BLaER1 treated with 17β-estradiol and CSF1 and Interleukin-3, amounts not matched to agents 10 nM and 100 nM (cell line): ENCODE measurements around the gene PTGR3.
A peak's percentile ranks its signal among the peaks of the same experiment; 100 is the strongest.

Experiments
- H3K27ac ChIP-seq, 11 experiments: shearing (Covaris generic); formaldehyde crosslinking; 2 replicates each; pipeline ENCODE4 v1.8.1; 2022
- H3K27me3 ChIP-seq, 11 experiments: shearing (Covaris generic); formaldehyde crosslinking; 2 replicates each; pipeline ENCODE4 v1.8.1; 2022
- H3K36me3 ChIP-seq, 11 experiments: shearing (Covaris generic); formaldehyde crosslinking; 2 replicates each; pipeline ENCODE4 v1.8.1; 2022
- H3K4me1 ChIP-seq, 10 experiments: shearing (Covaris generic); formaldehyde crosslinking; 2 replicates each; pipeline ENCODE4 v1.8.1; 2022
- H3K4me2 ChIP-seq, 11 experiments: shearing (Covaris generic); formaldehyde crosslinking; 2 replicates each; pipeline ENCODE4 v1.8.1; 2022
- H3K4me3 ChIP-seq, 10 experiments: shearing (Covaris generic); formaldehyde crosslinking; 2 replicates each; pipeline ENCODE4 v1.8.1; 2022
- H3K9ac ChIP-seq, 11 experiments: shearing (Covaris generic); formaldehyde crosslinking; 2 replicates each; pipeline ENCODE4 v1.8.1; 2022
- H3K9me3 ChIP-seq, 11 experiments: shearing (Covaris generic); formaldehyde crosslinking; replicated peaks in 1 of 11; 2 replicates each; pipeline ENCODE4 v1.8.1; 2022
- H4K20me1 ChIP-seq, 11 experiments: shearing (Covaris generic); formaldehyde crosslinking; 2 replicates each; pipeline ENCODE4 v1.8.1; 2022
- Cebpa-rat ChIP-seq, 11 experiments: shearing (Covaris generic); IDR thresholded peaks; 2 replicates each; pipeline ENCODE4 v1.8.1; 2022

The PTGR3 gene

DNA sequence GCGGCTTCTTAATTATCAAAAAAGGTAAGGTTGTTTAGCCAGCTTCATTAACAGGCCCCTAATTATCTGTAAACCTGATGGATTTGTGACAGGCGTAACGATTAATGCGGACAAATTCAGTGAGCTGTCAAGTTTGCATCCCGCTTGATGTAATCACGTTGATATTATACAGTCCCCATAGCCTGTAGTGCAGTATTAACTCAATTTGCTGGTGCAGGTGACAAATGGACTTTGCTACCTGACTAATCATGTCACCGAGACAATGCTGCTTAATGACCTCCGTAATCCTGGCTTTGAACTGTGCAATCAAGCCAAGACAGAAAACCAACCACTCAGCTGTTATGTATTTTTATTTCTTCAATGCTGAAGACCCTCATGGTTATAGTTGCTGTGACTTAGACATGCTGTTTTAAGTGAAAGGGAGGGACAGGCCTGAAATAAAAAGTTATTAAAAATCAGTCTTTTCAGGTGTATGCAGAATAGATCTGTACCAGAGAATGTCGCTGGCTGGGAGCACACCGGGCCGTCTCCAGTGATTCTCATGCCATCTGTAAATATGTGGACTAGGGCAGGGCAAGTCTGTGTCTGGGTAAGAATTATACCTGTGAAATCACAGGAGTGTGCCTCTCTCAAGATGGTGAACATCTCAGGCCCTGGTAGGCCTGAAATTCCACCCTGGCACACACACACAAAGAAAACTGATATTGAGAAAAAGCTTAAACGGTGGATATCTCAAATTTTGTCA lies 6.0 kb upstream of the PTGR3 start:
- Histone ChIP-seq H3K4me1 (peaks cover 34 to 54% (median 48%) of the 10 kb centered on the region in 10 experiments), H4K20me1 (peaks cover 0 to 60% (median 31%) of the 10 kb centered on the region in 11 experiments; a peak in 15 of 22 replicates), H3K27ac (no peak overlapping the region), H3K4me2 (peak overlapping the region in 2 of 11 experiments; percentile 40 to 71; a peak in 2 of 22 replicates), H3K9me3 (no peaks in the 10 kb centered on the region), H3K27me3 (no peaks in the 10 kb centered on the region), H3K9ac (no peak overlapping the region), H3K36me3 (peaks cover 0 to 6% (median 0%) of the 10 kb centered on the region in 11 experiments; a peak in 1 of 22 replicates), H3K4me3 (no peak overlapping the region)
- TF ChIP-seq Cebpa-rat (IDR thresholded peaks at IDR 0.05) = no peak

DNA sequence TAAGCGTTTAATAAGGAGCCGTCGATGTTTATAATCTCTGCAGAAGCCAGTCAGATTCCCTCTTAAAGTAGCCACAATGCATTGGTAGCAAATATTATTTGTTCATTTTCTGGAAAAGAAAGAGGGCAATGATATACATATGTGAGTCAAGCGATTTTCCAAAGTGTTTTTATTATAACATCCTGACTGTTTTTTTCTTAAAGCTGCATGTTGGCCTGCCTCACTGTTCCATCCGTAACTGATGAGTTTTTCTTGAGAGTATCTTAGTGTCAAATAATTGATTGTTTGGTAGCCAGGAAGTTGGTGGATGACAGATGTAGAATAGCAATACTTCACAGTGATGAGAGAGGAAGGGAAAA lies 5.4 kb upstream of the PTGR3 start:
- H3K4me2 ChIP-seq = peak overlapping the region in 9 of 11 experiments; percentile 83 to 96 (median 91); a peak in 10 of 22 replicates
- no peak for TF ChIP-seq Cebpa-rat (IDR thresholded peaks at IDR 0.05)
- H3K9me3 ChIP-seq = no peaks in the 10 kb centered on the region
- H3K36me3 ChIP-seq = peaks cover 0 to 6% (median 0%) of the 10 kb centered on the region in 11 experiments; a peak in 1 of 22 replicates
- no peak overlapping the region for H3K27ac ChIP-seq
- no peak overlapping the region for H3K4me3 ChIP-seq
- peaks cover 36 to 56% (median 48%) of the 10 kb centered on the region in 10 experiments for H3K4me1 ChIP-seq
- peaks cover 0 to 53% (median 26%) of the 10 kb centered on the region in 11 experiments; a peak in 14 of 22 replicates for H4K20me1 ChIP-seq
- H3K27me3 ChIP-seq = no peaks in the 10 kb centered on the region
- no peak overlapping the region for H3K9ac ChIP-seq

DNA sequence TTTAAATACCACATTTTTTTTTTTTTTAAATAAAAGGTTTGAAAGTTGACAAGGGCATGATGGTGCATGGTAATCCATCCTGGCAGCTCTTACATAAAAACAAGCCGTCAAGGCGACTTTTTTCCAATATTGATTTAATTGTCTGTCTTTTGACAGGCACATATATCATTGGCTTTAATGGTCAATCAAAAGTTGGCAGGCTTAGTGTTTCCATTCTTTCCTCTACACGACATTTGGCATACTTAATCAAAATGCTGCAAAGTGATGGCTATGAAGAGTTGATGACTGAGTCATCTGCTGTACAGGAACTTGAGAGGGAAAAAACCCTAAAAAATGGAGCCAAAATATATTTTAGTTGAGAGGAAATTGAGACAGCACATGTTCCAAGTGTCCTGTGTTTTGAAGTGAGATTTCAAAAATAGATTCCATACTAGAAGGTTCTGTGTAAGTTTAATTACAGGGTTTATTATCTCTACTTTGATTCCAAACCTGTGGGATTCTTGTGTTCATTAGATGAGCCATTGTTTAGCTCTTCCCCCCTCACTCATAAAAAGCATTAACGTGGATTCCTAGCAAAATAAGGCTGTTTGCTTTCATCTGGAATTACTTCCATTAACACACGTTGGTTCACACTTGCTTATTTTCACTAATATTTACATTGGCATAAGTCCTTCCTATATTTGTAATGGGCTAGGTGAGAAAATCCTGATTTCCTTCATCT lies 4.8 kb upstream of the PTGR3 start:
- Histone ChIP-seq H3K4me3 (no peak overlapping the region), H3K27me3 (no peaks in the 10 kb centered on the region), H3K9ac (no peak overlapping the region), H3K4me1 (peaks cover 36 to 56% (median 48%) of the 10 kb centered on the region in 10 experiments), H4K20me1 (peaks cover 0 to 52% (median 24%) of the 10 kb centered on the region in 11 experiments; a peak in 14 of 22 replicates), H3K9me3 (no peaks in the 10 kb centered on the region), H3K4me2 (peak overlapping the region; percentile 39 to 96 (median 90); a peak in 19 of 22 replicates), H3K27ac (no peak overlapping the region), H3K36me3 (peaks cover 0 to 6% (median 0%) of the 10 kb centered on the region in 11 experiments; a peak in 1 of 22 replicates)
- TF ChIP-seq Cebpa-rat (IDR thresholded peaks at IDR 0.05) = no peak

DNA sequence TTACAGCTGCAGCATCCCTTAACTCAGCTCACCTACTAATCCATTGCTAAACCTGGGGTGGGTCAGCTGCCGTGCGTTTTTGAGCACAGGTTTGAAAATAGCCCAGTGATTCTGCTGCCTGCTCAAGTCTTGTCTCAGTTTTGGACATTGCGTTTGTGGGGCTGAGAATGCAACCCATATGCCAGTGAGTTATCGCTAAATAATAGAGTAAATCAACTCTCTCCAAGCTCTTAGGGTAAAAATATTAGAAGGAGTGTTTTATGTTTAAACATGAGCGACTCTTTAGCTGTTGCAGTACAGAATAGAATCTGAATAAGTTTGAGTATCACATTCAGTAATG lies 3.8 kb upstream of the PTGR3 start:
- Histone ChIP-seq H3K4me2 (peak overlapping the region; percentile 83 to 96 (median 90)), H3K4me1 (peaks cover 41 to 57% (median 49%) of the 10 kb centered on the region in 10 experiments), H3K9me3 (no peaks in the 10 kb centered on the region), H3K4me3 (peak overlapping the region; percentile 79 to 97 (median 92); a peak in 17 of 20 replicates), H3K27ac (no peak overlapping the region), H3K27me3 (peaks cover 0 to 6% (median 4%) of the 10 kb centered on the region in 11 experiments; a peak in 15 of 22 replicates), H4K20me1 (peaks cover 4 to 47% (median 22%) of the 10 kb centered on the region in 11 experiments; a peak in 19 of 22 replicates), H3K36me3 (peaks cover 0 to 6% (median 0%) of the 10 kb centered on the region in 11 experiments; a peak in 1 of 22 replicates), H3K9ac (peak overlapping the region in 10 of 11 experiments; percentile 85 to 98 (median 96); a peak in 18 of 22 replicates)
- TF ChIP-seq Cebpa-rat (IDR thresholded peaks at IDR 0.05) = no peak

DNA sequence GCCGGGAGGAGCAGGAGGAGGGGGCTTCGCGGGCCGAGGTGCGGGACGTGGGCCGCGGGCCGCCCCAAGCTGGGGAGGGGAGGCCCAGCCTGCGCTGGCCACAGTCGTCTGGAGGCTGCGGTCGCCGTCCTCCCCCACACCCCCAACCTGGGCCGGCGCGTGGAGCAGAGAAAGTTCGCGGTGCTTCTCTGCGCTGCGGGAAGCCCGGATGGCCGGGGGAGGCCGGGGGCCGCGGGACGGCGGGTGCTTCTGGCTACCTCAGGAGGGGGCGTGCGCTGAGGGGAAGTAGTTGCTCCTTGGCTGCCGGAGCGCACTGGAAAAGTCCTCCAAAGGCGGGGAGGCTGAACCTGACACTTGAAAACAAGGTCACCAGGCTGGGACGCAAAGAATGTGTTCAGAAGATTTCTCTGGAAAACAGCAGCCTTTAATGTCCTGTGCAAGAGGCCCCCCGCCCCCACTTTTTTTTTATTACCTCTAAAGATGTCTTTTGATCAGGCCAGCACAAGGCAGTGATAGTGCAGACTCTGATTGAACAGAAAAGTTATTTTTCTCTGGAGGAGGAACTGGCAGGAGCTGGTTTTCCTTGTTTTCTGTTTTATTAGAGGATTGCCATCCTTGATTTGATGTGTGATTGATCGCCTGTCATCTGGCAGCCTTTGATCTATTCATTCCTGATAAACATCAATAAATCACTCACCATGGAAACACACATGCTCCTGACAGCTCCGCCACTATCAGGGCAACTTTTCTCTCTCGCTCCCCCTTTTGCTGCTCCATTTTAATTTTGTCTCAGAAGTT lies 3.2 kb upstream of the PTGR3 start:
- no peak for TF ChIP-seq Cebpa-rat (IDR thresholded peaks at IDR 0.05)
- H3K27me3 ChIP-seq = peaks cover 0 to 11% (median 10%) of the 10 kb centered on the region in 11 experiments; a peak in 20 of 22 replicates
- peaks cover 0 to 6% (median 0%) of the 10 kb centered on the region in 11 experiments; a peak in 1 of 22 replicates for H3K36me3 ChIP-seq
- peak overlapping the region; percentile 79 to 97 (median 92) for H3K4me3 ChIP-seq
- peak overlapping the region; percentile 83 to 96 (median 90) for H3K4me2 ChIP-seq
- peaks cover 47 to 63% (median 55%) of the 10 kb centered on the region in 10 experiments for H3K4me1 ChIP-seq
- peak overlapping the region; percentile 85 to 98 (median 96) for H3K9ac ChIP-seq
- no peaks in the 10 kb centered on the region for H3K9me3 ChIP-seq
- H3K27ac ChIP-seq = peak overlapping the region; percentile 39 to 99 (median 95); a peak in 21 of 22 replicates
- peaks cover 10 to 47% (median 28%) of the 10 kb centered on the region in 11 experiments; a peak in 21 of 22 replicates for H4K20me1 ChIP-seq

DNA sequence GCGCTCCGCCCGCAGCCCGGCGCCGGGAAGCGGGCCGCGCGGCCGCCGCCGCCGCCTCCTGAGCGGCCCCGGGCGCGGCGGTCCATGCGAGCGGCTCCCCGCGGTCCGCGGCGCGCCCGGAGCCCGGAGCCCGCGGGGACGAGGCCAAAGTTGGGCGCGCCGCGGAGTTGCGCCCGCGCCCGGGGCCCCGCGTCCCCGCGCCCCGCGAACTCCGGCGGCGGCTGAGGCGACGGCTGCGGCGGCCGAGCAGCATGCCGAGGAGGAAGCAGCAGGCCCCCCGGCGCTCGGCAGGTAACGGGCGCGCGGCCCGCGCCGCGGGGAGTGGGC lies 2.6 kb upstream of the PTGR3 start:
- no peak for TF ChIP-seq Cebpa-rat (IDR thresholded peaks at IDR 0.05)
- H4K20me1 ChIP-seq = peaks cover 16 to 47% (median 32%) of the 10 kb centered on the region in 11 experiments
- H3K4me3 ChIP-seq = peak overlapping the region; percentile 79 to 97 (median 92)
- peak overlapping the region; percentile 83 to 96 (median 90) for H3K4me2 ChIP-seq
- peaks cover 48 to 64% (median 55%) of the 10 kb centered on the region in 10 experiments for H3K4me1 ChIP-seq
- peak overlapping the region; percentile 39 to 99 (median 95); a peak in 21 of 22 replicates for H3K27ac ChIP-seq
- peaks cover 0 to 6% (median 0%) of the 10 kb centered on the region in 11 experiments; a peak in 1 of 22 replicates for H3K36me3 ChIP-seq
- H3K9me3 ChIP-seq = no peaks in the 10 kb centered on the region
- H3K27me3 ChIP-seq = peaks cover 4 to 17% (median 15%) of the 10 kb centered on the region in 11 experiments
- H3K9ac ChIP-seq = peak overlapping the region; percentile 85 to 98 (median 96)

DNA sequence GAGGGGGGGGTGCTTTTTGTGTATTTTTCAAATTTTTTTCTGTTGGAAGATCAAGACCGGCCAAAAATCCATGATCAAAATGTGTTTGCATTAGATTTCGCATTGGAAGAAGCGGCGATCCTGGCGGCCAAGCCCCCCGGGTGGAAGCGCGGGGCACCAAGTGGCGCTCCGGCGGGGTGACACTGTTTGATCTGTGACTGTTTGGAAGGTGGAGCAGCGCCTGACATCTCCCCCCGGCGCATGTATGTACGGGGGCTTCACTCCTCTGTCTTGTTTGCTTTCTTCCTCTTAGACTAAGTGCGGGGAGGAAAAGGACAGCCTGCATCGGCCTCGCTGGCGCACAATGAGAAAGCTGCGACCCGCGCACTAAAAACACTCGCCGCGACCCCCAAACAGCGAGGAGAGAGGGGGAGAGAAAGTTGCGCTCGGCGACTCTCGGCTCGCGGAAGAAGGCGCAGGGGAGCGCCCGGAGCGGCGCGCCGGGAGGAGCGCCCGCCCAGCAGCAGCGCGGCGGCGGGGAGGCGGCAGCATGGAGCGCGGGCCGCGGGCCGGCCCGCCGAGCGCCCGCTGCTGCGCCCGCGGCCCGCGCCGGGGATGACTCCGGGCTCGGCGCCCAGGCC lies 2.2 kb upstream of the PTGR3 start:
- Histone ChIP-seq H3K9ac (peak overlapping the region; percentile 85 to 98 (median 96)), H3K27me3 (peaks cover 9 to 22% (median 20%) of the 10 kb centered on the region in 11 experiments), H3K4me1 (peaks cover 46 to 64% (median 55%) of the 10 kb centered on the region in 10 experiments), H3K27ac (peak overlapping the region; percentile 38 to 99 (median 95); a peak in 21 of 22 replicates), H4K20me1 (peaks cover 20 to 50% (median 34%) of the 10 kb centered on the region in 11 experiments), H3K4me3 (peak overlapping the region; percentile 79 to 97 (median 92)), H3K4me2 (peak overlapping the region; percentile 85 to 97 (median 92)), H3K36me3 (peaks cover 0 to 6% (median 0%) of the 10 kb centered on the region in 11 experiments; a peak in 1 of 22 replicates), H3K9me3 (no peaks in the 10 kb centered on the region)
- TF ChIP-seq Cebpa-rat (IDR thresholded peaks at IDR 0.05) = no peak
